HepG2 (cell line): Measurements from ENCODE around the gene LASP1. TPM values are rescaled to one million over a fixed set of nuclear protein-coding genes. Genes with fewer than 3 reads are reported as not detected.

Experiments
- FOXM1 ChIP-seq: sonication (generic); formaldehyde crosslinking; IDR thresholded peaks from 2 replicates; pipeline ENCODE4 v1.5.0; 2020; ENCODE audit warnings: missing genetic modification reagents
- HNF4A ChIP-seq: sonication (generic); formaldehyde crosslinking; IDR thresholded peaks from 2 replicates; pipeline ENCODE4 v1.4.0; 2020; ENCODE audit warnings: missing genetic modification reagents
- MLLT10 ChIP-seq: sonication (generic); formaldehyde crosslinking; IDR thresholded peaks from 2 replicates; pipeline ENCODE4 v1.4.0; 2020; ENCODE audit warnings: missing genetic modification reagents
- NR2C2 ChIP-seq: sonication (generic); formaldehyde crosslinking; IDR thresholded peaks from 2 replicates; pipeline ENCODE4 v1.4.0; 2020; ENCODE audit warnings: missing genetic modification reagents, mild to moderate bottlenecking, moderate library complexity, borderline replicate concordance
- SIN3A ChIP-seq: IDR thresholded peaks from 2 replicates; pipeline ENCODE4 v1.6.1; 2011; ENCODE audit warnings: low read depth, mild to moderate bottlenecking, control low read depth, low read length, borderline replicate concordance
- TRIM24 ChIP-seq: sonication (generic); formaldehyde crosslinking; IDR thresholded peaks from 2 replicates; pipeline ENCODE4 v1.8.0; 2022; ENCODE audit warnings: mild to moderate bottlenecking, missing genetic modification reagents
- WIZ ChIP-seq: sonication (generic); formaldehyde crosslinking; IDR thresholded peaks from 2 replicates; pipeline ENCODE4 v1.5.1; 2020; ENCODE audit warnings: mild to moderate bottlenecking, missing genetic modification reagents
- ZNF124 ChIP-seq: sonication (generic); formaldehyde crosslinking; IDR thresholded peaks from 2 replicates; pipeline ENCODE4 v1.4.0; 2020; ENCODE audit warnings: missing genetic modification reagents
- ZNF703 ChIP-seq: sonication (generic); formaldehyde crosslinking; IDR thresholded peaks from 2 replicates; pipeline ENCODE4 v1.5.1; 2020; ENCODE audit warnings: missing genetic modification reagents, mild to moderate bottlenecking, moderate library complexity, borderline replicate concordance
- ZNF83 ChIP-seq: sonication (generic); formaldehyde crosslinking; IDR thresholded peaks from 2 replicates; pipeline ENCODE4 v1.4.0; 2020; ENCODE audit warnings: missing genetic modification reagents, mild to moderate bottlenecking, borderline replicate concordance
- polyA plus RNA-seq, 8 experiments: library from polyadenylated mRNA; depleted of rRNA in 3 of 8; stranded (reverse) in 7 of 8; unstranded in 1 of 8; fragments of >200 nt; fragmentation: Illumina TruSeq in 4 of 8; extraction: Trizol in 4 of 8; gene quantifications; 2 replicates each; pipeline versions ENCODE4 v1.2.1 to v1.2.3, GENCODE V29; 2011 to 2016; ENCODE audit warnings: low read depth in 4 of 8, missing spikeins in 1 of 8, mixed read lengths in 1 of 8; ENCODE audit not compliant: insufficient read depth in 1 of 8
- total RNA-seq, 5 experiments: library from RNA; depleted of rRNA; stranded (reverse); fragments of >200 nt; fragmentation: Illumina TruSeq; extraction: Trizol; gene quantifications; 2 replicates each; pipeline ENCODE4 v1.2.3, GENCODE V29; 2016; ENCODE audit warnings: low read depth in 1 of 5
- TF ChIP-seq, protein P1 (sequence below): IDR thresholded peaks from 2 replicates; pipeline ENCODE4 v1.6.1; 2016; ENCODE audit warnings: low read depth
- TF ChIP-seq, protein P2 (sequence below): sonication (generic); formaldehyde crosslinking; IDR thresholded peaks from 2 replicates; pipeline ENCODE4 v1.4.0; 2020; ENCODE audit warnings: mild to moderate bottlenecking, missing genetic modification reagents
- TF ChIP-seq, protein P3 (sequence below): sonication (generic); formaldehyde crosslinking; IDR thresholded peaks from 2 replicates; pipeline ENCODE4 v1.5.0; 2020; ENCODE audit warnings: mild to moderate bottlenecking, missing genetic modification reagents
- TF ChIP-seq, protein P4 (sequence below): sonication (generic); formaldehyde crosslinking; IDR thresholded peaks from 2 replicates; pipeline ENCODE4 v1.8.1; 2023; ENCODE audit warnings: mild to moderate bottlenecking, missing genetic modification reagents
- TF ChIP-seq, protein P5 (sequence below): sonication (generic); formaldehyde crosslinking; IDR thresholded peaks from 2 replicates; pipeline ENCODE4 v1.5.0; 2020; ENCODE audit warnings: mild to moderate bottlenecking, low read depth, missing genetic modification reagents, borderline replicate concordance
- TF ChIP-seq, protein P6 (sequence below): sonication (generic); formaldehyde crosslinking; IDR thresholded peaks from 2 replicates; pipeline ENCODE4 v1.5.1; 2020; ENCODE audit warnings: mild to moderate bottlenecking, moderate library complexity, missing genetic modification reagents
- TF ChIP-seq, protein P7 (sequence below): sonication (generic); formaldehyde crosslinking; IDR thresholded peaks from 2 replicates; pipeline ENCODE4 v1.4.0; 2020; ENCODE audit warnings: mild to moderate bottlenecking, missing genetic modification reagents

LASP1 gene
- total and polyA plus RNA-seq, 2 of the 13 experiments (the other 11 are each of a cell fraction or from before 2014, with no cell fraction given): 70.1 to 97.0 TPM

DNA sequence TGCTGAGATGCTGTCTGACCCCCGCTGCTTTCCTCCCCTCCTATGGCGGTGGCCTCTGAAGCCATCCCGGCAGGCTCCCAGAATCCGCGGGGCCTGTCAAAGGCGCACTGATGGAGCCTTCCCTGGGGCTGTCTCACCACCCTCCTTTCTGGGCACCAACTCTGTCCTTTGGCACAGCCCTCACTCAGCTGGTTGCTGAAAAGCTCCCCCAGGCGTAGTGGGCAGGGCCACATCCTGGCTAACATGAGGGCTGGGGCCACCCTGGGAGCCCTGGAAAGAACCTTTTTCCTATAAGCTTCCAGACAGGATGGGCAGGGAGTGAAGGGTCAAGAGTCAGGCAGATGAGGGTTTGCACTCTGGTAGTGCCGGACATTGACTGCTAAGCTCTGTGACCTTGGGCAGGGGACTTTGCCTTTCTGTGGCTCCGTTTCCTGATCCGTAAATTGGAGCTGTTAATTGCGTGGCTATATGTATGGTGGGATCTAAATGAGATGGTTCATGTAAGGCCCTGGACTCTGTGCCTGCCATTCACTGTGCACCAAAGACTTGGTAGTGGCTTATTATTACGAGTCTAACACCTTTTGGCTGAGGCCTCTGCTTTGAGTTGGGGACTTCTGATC lies 27.9 kb downstream of the LASP1 start (continued):
- TF ChIP-seq, protein P1, sequence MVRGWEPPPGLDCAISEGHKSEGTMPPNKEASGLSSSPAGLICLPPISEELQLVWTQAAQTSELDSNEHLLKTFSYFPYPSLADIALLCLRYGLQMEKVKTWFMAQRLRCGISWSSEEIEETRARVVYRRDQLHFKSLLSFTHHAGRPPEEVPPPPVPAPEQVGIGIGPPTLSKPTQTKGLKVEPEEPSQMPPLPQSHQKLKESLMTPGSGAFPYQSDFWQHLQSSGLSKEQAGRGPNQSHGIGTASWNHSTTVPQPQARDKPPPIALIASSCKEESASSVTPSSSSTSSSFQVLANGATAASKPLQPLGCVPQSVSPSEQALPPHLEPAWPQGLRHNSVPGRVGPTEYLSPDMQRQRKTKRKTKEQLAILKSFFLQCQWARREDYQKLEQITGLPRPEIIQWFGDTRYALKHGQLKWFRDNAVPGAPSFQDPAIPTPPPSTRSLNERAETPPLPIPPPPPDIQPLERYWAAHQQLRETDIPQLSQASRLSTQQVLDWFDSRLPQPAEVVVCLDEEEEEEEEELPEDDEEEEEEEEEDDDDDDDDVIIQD (CRISPR knock-in tag): no peak
- TF ChIP-seq, protein P2, sequence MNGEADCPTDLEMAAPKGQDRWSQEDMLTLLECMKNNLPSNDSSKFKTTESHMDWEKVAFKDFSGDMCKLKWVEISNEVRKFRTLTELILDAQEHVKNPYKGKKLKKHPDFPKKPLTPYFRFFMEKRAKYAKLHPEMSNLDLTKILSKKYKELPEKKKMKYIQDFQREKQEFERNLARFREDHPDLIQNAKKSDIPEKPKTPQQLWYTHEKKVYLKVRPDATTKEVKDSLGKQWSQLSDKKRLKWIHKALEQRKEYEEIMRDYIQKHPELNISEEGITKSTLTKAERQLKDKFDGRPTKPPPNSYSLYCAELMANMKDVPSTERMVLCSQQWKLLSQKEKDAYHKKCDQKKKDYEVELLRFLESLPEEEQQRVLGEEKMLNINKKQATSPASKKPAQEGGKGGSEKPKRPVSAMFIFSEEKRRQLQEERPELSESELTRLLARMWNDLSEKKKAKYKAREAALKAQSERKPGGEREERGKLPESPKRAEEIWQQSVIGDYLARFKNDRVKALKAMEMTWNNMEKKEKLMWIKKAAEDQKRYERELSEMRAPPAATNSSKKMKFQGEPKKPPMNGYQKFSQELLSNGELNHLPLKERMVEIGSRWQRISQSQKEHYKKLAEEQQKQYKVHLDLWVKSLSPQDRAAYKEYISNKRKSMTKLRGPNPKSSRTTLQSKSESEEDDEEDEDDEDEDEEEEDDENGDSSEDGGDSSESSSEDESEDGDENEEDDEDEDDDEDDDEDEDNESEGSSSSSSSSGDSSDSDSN (CRISPR knock-in tag): no peak; the same call in 1 of the 2 replicates
- TF ChIP-seq ZNF83 (CRISPR knock-in tag) (no peak), MLLT10 (CRISPR knock-in tag) (no peak), SIN3A (no peak), HNF4A (CRISPR knock-in tag) (peak; percentile 80), TRIM24 (CRISPR knock-in tag) (no peak), ZNF703 (CRISPR knock-in tag) (no peak), WIZ (CRISPR knock-in tag) (no peak), FOXM1 (CRISPR knock-in tag) (no peak), NR2C2 (CRISPR knock-in tag) (peak; percentile 62; the same call in 1 of the 2 replicates), ZNF124 (CRISPR knock-in tag) (no peak)
- TF ChIP-seq, protein P3, sequence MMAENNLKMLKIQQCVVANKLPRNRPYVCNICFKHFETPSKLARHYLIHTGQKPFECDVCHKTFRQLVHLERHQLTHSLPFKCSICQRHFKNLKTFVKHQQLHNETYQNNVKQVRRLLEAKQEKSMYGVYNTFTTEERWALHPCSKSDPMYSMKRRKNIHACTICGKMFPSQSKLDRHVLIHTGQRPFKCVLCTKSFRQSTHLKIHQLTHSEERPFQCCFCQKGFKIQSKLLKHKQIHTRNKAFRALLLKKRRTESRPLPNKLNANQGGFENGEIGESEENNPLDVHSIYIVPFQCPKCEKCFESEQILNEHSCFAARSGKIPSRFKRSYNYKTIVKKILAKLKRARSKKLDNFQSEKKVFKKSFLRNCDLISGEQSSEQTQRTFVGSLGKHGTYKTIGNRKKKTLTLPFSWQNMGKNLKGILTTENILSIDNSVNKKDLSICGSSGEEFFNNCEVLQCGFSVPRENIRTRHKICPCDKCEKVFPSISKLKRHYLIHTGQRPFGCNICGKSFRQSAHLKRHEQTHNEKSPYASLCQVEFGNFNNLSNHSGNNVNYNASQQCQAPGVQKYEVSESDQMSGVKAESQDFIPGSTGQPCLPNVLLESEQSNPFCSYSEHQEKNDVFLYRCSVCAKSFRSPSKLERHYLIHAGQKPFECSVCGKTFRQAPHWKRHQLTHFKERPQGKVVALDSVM: no peak
- TF ChIP-seq, protein P4, sequence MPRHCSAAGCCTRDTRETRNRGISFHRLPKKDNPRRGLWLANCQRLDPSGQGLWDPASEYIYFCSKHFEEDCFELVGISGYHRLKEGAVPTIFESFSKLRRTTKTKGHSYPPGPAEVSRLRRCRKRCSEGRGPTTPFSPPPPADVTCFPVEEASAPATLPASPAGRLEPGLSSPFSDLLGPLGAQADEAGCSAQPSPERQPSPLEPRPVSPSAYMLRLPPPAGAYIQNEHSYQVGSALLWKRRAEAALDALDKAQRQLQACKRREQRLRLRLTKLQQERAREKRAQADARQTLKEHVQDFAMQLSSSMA (CRISPR knock-in tag): no peak
- TF ChIP-seq, protein P5, sequence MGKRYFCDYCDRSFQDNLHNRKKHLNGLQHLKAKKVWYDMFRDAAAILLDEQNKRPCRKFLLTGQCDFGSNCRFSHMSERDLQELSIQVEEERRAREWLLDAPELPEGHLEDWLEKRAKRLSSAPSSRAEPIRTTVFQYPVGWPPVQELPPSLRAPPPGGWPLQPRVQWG (CRISPR knock-in tag): no peak
- TF ChIP-seq, protein P6, sequence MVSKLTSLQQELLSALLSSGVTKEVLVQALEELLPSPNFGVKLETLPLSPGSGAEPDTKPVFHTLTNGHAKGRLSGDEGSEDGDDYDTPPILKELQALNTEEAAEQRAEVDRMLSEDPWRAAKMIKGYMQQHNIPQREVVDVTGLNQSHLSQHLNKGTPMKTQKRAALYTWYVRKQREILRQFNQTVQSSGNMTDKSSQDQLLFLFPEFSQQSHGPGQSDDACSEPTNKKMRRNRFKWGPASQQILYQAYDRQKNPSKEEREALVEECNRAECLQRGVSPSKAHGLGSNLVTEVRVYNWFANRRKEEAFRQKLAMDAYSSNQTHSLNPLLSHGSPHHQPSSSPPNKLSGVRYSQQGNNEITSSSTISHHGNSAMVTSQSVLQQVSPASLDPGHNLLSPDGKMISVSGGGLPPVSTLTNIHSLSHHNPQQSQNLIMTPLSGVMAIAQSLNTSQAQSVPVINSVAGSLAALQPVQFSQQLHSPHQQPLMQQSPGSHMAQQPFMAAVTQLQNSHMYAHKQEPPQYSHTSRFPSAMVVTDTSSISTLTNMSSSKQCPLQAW (CRISPR knock-in tag): peak; percentile 42; the same call in 1 of the 2 replicates
- TF ChIP-seq, protein P7, sequence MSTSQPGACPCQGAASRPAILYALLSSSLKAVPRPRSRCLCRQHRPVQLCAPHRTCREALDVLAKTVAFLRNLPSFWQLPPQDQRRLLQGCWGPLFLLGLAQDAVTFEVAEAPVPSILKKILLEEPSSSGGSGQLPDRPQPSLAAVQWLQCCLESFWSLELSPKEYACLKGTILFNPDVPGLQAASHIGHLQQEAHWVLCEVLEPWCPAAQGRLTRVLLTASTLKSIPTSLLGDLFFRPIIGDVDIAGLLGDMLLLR (CRISPR knock-in tag): no peak
